GM21717 (cell line): ENCODE data around the gene ODAPH.
"Not testable (repeated sequence)": the region's sequence is repeated elsewhere in the genome, so short reads cannot be mapped to it uniquely, and the experiment has no call there.

Experiments
- ATAC-seq: cut with Tn5 transposase; IDR thresholded peaks from one replicate; pipeline ENCODE4 v1.9.1; 2021; ENCODE audit warnings: mild to moderate bottlenecking, moderate library complexity; ENCODE audit not compliant: unreplicated experiment

Gene ODAPH

DNA sequence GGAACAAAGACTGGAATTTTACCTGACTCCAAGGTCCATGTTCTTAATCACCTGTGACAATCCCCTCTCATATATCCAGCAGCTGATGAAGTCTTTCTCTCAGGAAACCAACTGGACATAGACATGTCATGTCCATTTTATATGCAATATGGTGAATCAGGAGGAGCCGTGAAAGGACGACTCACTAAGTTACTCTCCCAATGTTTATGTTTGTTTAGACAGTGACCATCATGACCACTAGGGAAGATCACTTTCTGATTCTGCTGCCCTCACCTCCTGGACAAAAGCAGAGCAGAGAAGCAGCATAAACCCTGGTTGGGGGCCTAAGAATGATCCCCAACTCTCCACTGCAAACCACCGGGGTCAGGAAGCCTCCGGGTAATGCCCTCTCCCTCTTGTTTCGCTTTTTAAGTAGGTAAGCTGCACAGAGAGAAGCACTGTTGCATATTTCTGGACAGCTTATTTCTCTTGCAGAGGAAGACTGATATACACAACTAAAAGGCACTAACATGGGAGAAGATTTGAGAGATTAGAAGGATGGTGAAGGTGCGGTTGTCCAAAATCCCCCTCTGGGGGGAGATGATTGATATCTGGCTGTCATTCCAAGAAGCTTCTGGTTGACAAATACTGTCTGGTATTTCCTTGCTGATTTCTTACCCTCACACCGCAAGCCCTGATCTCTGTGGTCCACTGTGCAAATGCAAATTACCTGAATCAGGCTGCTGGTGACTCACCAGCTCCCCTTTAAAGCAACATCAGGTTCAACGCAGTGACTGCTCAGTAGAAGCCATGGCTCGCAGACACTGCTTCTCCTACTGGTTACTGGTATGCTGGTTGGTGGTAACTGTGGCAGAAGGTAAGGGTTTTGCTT, at the start of gene ODAPH:
Gene ODAPH, plus strand, starts transcription at position 773 of the 871 bp plus-strand sequence. Its CDS starts 17 bp downstream, at position 790.
- peak; percentile 94 for ATAC-seq

GRCh38 chr4:75509592-75509991, 46.3 kb upstream of the ODAPH start:
- ATAC-seq: not testable (repeated sequence)

DNA sequence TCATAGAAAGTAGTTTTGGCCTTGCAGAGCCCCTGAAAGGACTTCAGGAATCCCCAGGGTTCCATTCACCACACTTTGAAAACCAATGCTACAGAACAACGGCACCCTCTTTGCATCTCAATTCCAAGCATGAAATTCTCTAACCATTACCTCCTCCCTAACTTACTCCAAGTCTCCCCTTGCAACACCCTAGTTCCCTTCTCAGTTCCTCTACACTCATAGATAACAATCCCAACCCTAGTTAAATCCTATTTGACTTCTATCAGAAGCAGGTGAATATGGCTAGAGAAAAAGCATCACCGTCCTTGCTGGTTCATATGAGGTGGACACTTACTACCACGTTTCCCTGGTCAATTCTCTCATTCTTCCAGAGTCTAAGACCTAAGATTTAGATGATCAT, 44.0 kb upstream of the ODAPH start:
- no peak for ATAC-seq

- no peak for ATAC-seq
These were observed 43.3 kb upstream of the ODAPH start for GRCh38 chr4:75512386-75513211.

GRCh38 chr4:75513526-75514130, 42.2 kb upstream of the ODAPH start:
- ATAC-seq: peak; percentile 1

DNA sequence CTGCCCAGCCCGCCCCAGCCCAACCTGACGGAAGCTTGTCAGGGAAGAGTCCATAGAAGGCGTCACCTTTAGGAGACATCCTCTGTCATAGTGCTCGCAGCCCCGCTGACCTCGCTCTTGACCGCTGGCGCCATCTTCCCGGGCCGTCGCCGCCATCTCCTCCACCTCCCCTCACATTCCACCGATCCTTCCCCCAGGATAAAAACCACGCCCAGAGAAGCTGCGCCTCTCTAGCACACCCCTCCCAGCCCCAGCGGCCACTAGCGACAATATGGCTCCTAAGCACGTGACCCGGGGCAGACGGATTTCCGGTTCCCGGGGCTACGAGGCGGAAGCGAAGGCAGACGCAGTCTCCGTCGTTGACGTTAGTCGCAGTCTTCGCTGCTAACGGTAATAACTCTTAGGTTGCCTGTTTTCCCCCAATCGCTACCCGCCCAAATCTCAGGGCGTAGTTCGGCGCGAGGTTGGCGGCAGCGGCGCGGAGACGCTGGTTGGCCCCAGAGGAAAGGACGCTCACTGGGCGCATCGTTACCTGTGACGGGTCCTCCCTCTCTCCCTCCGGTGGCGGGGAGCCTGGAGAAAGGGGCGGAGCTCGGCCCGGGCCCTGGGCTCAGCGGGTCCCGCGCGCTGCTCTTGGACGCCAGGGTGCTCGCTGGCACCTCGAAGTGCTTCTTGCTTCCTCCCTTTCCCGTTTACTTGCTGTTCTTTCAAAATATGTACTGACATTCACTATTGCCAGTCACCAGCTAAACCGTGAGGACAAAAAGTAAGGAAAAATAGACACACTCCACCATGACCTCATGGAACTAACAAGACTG, 41.5 kb upstream of the ODAPH start, which contains the start of the genes RCHY1 and THAP6:
Gene RCHY1, minus strand, starts transcription at position 273 of the 818 bp plus-strand sequence. Its CDS starts 117 bp downstream, at position 156.
Gene THAP6, plus strand, starts transcription at position 343 of the 818 bp plus-strand sequence. CDS start 980 bp downstream, outside the sequence.
- peak; percentile 96 for ATAC-seq

DNA sequence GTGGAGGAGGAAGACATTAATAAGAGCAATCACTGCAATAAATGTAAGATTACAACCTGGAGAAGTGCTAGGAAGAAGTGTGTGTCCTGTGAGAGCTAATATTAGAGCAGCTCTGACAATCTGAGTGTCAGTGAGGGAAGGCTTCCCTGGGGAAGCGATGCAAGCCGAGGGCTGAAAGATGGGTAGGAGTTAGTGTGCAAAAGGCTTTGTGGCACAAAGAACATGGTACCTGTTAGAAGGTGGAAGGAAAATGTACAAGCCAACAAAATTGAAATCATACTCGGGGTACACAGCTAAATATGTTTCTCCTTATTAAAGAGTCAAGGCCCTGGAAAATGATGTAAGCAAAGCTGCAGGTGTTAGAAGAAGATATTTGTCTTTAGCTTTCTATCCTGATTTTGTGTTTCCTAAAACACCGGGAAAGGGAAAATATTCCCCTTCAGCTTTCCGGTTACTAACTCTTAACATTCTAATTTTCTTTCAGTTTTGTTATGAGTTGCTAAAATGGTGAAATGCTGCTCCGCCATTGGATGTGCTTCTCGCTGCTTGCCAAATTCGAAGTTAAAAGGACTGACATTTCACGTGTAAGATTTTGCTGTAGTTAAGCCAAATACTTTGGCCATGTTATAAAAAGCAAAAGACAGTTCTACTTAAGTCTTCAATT, 40.8 kb upstream of the ODAPH start:
- ATAC-seq: peak; percentile 3

GRCh38 chr4:75516144-75516543, 39.7 kb upstream of the ODAPH start:
- ATAC-seq: no peak

DNA sequence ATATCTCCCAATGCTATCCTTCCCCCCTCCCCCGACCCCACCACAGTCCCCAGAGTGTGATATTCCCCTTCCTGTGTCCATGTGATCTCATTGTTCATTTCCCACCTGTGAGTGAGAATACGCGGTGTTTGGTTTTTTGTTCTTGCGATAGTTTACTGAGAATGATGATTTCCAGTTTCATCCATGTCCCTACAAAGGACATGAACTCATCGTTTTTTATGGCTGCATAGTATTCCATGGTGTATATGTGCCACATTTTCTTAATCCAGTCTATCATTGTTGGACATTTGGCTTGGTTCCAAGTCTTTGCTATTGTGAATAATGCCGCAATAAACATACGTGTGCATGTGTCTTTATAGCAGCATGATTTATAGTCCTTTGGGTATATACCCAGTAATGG, 36.4 kb upstream of the ODAPH start:
- not testable (repeated sequence) for ATAC-seq

GRCh38 chr4:75525086-75525485, 30.8 kb upstream of the ODAPH start:
- ATAC-seq: no peak

DNA sequence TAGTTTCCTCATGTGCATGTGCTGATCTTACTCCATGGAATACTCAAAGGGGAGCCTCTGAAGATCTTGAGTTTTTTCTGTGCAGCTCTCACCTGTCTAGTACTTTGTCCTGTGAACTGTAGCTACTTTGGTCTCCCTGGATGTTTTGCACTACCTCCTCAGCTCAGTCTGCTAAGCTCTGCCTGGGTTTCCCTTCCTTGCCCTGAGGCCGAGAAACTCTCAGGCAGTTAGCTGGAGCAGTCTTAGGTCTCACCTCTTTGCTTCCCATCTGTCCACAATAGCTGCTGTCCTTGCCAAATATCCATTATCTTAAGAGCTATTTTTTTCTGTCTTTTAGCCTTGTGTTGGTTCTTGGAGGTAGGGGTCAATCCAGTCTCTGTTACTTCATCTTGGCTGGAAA, 30.0 kb upstream of the ODAPH start:
- no peak for ATAC-seq

GRCh38 chr4:75527482-75527881, 28.4 kb upstream of the ODAPH start:
- ATAC-seq: no peak

DNA sequence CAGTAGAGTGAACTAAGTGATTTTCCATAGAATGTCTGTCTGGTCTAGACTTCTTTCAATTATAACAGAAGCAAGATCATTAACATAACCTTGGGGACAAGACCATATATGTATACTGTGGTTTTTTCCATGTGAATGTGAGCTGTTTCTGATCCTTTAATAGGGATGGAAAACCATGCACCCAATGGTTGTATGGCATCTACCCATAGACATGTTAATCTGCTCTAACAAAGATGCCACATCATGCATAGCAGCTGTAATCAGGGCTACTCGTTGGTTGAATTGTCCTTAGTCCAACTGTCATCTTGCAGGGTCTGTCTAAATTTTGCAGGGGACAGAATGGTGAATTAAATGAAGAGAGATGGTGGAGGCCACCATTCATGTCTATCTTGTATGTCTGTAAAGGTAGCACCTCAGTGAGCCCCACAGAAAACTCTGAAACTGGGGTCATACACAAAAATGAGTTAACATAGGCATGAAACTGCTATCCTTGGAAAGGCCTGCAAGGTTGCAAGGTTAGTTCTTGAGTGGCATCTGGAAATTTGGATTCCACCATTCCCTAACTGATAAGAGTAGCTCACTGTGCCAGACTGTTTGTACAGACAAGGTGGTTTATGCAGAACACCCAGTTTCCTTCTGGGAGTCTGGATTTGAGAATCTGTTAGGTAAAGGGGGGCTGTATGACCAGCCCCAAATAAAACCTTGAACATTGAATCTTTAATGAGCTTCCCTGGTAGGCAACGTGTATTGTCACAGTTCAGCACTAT, 25.1 kb upstream of the ODAPH start:
- no peak for ATAC-seq

GRCh38 chr4:75531536-75532143, 24.2 kb upstream of the ODAPH start:
- ATAC-seq: not testable (repeated sequence)

DNA sequence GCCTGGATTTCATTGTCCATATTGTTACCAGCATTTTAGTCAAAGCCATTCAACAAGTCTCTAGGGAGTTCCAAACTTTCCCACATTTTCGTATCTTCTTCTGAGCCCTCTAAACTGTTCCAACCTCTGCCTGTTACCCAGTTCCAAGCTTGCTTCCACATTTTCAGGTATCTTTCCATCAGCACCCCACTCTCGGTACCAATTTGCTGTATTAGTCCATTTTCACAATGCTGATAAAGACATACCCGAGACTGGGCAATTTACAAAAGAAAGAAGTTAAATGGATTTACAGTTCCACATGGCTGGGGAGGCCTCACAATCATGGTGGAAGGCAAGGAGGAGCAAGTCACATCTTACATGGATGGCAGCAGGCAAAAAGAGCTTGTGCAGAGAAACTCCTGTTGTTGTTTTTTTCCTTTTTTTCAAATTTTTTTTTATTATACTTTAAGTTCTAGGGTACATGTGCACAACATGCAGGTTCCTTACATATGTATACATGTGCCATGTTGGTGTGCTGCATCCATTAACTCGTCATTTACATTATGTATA, 22.5 kb upstream of the ODAPH start:
- not testable (repeated sequence) for ATAC-seq

DNA sequence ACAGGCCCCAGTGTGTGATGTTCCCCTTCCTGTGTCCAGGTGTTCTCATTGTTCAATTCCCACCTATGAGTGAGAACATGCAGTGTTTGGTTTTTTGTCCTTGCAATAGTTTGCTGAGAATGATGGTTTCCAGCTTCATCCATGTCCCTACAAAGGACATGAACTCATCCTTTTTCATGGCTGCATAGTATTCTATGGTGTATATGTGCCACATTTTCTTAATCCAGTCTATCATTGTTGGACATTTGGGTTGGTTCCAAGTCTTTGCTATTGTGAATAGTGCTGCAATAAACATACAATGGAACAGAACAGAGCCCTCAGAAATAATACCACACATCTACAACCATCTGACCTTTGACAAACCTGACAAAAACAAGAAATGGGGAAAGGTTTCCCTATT, 21.9 kb upstream of the ODAPH start:
- ATAC-seq: not testable (repeated sequence)

- ATAC-seq: not testable (repeated sequence)
These were observed 18.6 kb upstream of the ODAPH start for GRCh38 chr4:75537308-75537707.

GRCh38 chr4:75542824-75543223, 13.0 kb upstream of the ODAPH start:
- ATAC-seq: no peak
